Skeletal muscle cell (primary cell): ENCODE data around the gene FABP2.
"Not testable (repeated sequence)": the region's sequence is repeated elsewhere in the genome, so short reads cannot be mapped to it uniquely, and the experiment has no call there.

ENCODE experiments used
- DNase-seq: peaks from one replicate; pipeline ENCODE4 v3.0.0-alpha.2; 2010; ENCODE audit warnings: low read depth
- H3K4me3 ChIP-seq: 2 replicates; pipeline ENCODE4 v1.5.1; 2011; ENCODE audit warnings: low read depth, mild to moderate bottlenecking, control low read depth, low read length, moderate library complexity

The FABP2 gene

DNA sequence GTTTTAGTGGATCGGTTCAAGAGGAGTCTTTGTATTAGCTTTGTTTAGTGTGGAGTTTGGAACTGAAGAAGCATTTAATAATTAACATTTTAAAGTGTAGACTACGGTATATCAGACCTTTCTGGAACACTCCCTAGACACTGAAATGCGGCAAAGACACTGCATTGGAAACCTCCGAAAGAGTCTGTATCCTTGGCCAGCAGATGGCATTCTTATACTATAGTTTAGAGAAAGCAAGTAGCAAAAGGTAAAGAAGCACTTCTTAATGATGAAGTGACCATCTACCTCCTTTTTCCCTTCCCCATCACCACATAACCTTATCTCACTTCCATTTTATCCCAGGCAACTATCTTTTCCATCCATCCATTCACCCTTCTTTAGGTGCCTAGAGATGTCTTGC, 7.6 kb downstream of the FABP2 start:
- no peak overlapping the region for H3K4me3 ChIP-seq
- DNase-seq: no peak

DNA sequence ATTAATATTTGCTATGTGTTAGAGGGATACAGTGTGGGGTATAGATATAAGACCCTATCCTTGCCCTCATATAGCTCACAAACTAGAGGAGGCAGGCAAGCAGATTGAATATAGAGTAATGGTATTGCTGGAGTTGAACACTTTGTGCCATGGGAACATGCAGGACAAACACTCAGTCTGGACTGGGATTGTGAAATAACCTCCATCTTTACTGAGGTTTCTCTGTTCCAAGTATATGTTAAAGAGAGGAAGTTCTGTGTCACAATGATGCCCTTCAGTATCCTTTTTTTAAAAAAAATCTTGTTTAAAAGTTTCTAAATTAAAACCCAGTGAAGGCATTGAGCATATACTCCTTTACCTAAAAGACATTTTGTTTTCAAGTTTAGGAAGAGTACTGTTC, 8.7 kb downstream of the FABP2 start:
- no peak overlapping the region for H3K4me3 ChIP-seq
- peak; percentile 36 for DNase-seq

DNA sequence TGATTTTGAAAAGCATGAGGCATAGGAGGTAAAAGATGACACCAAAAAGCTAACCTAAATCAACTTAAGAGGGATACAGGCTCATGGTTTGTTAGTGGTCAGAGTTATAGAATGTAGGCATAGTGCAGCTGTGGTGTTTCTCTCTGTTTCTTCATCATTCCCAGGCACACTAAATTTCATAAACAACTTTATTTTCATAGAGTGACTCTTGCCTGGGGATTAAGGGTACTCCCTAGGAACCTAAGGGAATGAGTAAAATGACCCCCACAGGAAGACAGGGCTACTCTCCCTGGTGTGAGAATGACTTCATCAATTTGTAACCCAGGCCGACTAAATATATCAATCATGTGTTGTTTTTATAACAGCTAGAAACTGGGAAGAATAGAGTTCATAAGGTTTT, 11.1 kb downstream of the FABP2 start:
- peak; percentile 61 for DNase-seq
- no peak overlapping the region for H3K4me3 ChIP-seq

DNA sequence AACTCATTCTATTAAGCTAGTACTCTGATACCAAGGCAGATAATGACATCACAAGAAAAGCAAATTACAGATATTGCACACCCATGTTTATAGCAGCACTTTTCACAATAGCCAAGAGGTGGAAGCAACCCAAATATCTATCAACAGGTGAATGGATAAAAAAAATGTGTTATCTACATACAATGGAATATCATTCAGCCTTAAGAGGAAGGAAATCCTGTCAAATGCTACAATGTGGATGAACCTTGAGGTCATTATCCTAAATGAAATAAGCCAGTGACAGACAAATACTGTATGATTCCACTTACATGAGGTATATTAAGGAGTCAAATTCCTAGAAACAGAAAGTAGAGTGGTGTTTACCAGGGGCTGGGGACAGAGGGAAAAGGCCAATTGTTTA, 14.3 kb downstream of the FABP2 start:
- no peak for DNase-seq
- H3K4me3 ChIP-seq: no peak overlapping the region

DNA sequence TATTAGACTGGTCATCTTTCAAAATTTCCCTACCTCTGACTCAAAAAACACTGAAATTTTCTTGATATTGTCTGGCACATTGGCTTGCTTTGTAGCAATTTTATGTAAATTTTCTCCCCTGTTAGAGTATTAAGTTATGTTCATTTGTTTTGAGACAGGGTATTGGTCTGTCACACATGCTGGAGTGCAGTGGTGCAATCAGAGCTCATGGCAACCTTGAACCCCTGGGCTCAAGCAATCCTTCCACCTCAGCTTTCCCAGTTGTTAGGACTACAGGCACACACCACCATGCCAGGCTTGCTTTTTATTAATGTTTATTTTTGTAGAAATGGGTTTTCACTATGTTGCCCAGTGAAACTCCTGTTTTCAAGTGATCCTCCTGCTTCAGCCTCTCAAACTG, 17.5 kb downstream of the FABP2 start:
- H3K4me3 ChIP-seq: no peak overlapping the region
- no peak for DNase-seq

DNA sequence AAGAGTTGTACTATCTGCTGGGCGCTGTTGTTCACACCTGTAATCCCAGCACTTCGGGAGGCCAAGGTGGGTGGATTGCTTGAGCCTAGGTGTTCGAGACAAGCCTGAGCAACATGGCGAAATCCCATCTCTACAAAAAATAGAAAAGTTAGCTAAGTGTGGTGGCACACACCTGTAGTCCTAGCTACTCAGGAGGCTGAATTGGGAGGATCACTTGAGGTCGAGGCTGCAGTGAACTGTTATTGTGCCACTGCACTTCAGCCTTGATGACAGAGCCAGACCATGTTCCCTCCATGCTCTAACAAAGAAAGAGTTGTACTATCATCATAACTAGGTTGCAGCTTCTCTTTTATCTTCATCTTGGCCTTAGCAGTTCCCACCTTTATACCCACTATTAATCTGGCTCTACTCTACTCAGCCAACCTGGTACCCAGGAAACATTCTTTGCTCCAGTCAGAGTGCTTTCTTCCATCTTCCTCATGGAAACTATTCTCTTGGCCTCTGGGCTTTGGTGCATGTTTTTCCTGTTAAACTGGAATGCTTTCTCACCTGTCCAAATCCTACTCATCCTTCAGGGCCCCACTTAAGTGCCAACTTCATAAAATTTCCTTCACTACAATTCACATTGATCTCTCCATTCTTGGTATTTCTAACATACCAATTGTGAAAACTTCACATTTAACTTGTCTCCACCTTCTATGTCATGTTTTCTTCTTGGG, 18.2 kb downstream of the FABP2 start:
- DNase-seq: no peak
- H3K4me3 ChIP-seq: no peak overlapping the region

DNA sequence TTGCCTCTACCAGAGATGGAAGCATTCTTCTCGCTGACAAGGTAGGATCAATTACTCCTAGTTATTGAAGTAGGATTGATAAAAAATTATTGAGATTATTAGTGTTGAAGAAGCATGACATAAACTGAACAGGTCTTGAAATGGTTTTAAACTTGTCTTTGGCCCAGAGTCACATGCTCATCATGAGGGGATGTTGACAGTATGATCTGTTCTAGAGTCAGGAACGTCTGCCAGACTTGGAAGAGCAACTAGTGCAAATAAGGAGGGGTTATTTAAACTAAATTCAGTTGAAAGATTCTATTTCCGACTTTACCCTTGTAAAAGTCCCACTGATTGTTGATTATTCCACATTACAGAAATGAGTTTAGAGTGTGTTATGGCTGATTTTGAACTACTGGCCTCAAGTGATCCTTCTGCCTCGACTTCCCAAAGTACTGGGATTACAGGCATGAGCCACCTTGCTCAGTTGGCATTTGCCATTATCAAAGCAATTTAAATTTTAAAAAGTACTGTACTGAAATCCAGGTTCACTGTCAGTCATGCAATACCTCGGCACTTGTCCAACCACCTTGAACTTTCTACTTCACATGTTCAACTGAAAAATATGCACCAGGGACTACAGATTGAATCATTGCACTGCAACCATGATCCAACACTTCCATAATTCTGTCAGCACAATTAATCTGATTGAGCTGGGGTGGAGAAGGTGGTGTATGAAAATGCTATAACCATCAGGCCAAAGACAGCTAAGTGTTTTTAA, 19.7 kb downstream of the FABP2 start:
- DNase-seq: no peak
- no peak overlapping the region for H3K4me3 ChIP-seq

DNA sequence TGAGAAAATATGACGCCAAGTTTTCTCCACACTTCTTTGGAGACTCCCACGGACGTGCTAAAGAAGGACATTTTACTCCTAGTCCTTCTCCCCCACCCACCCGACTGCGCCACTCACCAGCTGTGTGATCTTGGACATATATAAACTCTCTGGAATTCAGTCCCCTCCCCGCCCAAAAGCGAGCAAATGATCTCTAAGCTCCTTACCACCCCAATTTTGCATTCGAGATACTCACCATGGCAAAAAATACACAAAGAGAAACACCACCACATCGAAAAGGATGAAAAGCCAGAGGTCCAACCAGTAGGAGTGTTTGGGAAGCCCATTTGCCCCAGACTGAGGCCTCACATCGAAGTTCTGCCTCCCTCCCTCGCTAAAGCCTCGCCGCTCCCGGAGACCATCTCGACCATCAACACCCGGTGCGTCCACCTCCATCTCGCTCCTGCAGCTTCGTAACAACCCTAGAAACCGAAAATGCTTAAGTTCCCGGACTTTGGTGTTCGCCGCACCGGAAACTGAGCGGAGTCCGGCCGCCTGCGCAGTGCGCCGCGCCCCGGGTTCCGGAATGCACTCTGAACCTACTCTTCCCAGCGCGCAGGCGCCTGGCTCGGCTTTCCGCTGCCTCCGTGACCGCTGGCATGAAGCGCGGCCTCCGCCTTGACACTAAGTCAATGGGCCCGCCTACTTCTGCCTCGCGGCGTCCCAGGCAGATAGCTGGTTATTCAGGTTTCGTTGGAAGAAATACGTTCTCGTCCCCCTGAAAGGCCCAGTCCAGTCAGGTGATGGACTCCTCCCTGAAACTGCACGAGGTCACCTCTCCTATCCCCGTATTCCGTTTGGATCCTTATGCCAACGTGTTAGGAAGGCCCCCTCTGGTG, 21.6 kb downstream of the FABP2 start:
- peak overlapping the region; percentile 79 for H3K4me3 ChIP-seq
- peak; percentile 72 for DNase-seq

DNA sequence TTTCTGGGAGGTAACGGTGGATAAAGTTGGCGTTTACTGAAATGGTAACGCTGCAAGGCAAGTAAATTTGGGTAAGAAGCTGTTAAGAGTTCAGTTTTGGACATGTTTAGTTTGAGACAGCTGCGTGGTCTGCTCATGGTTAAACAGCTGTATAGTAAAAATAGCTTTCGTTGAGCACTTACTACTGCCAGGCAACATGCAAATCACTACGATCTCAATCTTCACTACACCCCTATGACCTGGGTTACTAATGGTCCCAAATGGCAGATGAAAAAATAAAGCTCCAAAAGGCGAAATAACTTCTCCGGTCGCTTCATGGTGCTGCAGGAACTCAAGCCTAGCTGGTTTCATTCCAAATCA, 22.2 kb downstream of the FABP2 start:
- DNase-seq: no peak
- H3K4me3 ChIP-seq: peak overlapping the region; percentile 79

DNA sequence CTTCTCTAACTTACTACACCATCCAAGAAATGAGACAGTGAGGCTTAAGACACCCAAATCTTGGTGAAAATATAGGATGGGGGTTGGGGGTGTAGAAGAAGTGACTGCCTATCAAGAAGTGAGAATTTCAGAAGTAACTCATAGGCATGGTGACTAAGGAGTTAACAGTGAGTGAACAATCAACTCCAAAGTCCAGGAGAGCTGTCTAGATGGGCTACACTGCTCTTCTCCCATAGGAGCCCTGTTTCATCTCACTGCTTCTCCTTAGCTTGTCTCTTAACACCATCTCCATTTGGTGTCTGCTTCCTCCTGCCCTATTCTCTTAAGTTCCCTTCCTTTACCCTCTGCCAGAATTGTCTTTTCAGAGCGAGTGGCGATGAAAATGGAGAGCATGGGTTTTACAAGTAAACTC, 22.7 kb downstream of the FABP2 start:
- no peak for DNase-seq
- H3K4me3 ChIP-seq: peak overlapping the region; percentile 79

DNA sequence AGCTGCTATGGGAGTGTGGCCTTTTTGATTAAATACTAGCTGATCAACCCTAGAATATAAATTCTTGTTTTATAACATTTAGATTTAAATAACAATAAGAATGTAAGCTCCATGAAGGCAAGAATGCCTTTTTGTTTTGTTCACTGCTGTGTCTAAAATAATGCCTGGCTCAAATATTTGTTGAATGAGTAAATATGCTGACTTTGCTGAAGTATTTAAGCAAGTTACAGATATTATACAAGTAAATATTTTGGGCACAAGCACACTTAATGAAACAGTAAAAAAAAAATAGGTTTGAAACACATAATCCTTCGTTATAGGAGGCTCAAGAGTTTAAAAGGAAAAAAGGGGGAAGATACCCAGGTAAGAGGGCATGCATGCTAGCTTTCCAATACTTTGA, 24.1 kb downstream of the FABP2 start:
- peak overlapping the region; percentile 79 for H3K4me3 ChIP-seq
- DNase-seq: no peak

DNA sequence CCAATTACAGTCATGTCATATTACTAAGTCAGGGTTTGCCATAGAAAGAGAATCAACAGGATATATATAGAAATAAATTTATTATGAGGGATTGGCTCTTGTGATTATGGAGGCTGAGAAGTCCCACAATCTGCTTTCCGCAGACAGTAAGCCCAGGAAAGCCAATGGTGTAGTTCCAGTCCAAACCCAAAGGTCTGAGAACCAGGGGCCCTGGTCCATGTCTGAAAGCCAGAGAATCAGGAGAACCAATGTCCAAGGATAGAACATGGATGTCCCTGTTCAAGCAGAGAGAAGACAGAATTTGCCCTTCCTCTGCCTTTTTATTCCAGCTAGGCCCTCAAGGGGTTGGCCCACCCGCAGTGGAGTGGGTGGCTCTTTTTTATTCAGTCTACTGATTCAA, 25.6 kb downstream of the FABP2 start:
- H3K4me3 ChIP-seq: no peak overlapping the region
- no peak for DNase-seq

DNA sequence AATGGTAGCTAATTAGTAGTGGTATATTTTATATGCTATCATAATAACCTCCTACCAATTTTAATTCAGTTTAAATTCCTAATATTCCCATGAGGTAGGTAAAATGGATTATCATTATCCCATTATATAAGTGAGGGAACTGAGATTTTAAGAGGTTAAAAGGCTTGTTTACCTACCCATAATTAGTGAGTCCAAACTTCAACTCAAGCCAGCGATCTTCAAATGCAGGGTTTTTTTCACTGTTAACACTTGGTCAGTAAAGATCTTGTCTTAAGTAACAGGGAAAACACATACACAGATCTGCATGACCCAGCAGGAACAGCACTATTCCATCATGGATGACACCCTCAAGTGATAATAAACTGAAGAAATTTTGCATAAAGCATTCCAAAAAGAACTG, 31.3 kb downstream of the FABP2 start:
- no peak overlapping the region for H3K4me3 ChIP-seq
- no peak for DNase-seq

DNA sequence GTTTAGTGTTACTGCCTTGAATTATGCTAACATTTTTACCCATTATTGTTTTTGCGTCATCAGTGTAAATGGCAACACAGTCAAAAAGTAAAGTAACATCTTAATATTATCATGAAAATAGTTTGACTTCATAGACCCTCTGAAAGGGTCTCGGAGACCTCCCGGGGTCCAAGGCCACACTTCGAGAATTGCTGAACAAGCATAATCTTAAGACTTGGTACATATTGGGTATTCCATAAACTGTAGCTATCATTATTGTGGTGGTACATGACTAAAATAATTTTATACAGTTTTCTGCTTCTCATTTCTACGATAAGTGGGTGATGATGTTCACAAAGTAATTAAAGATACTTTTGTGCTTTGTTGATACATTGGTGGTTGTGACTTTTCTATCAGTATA, 32.6 kb downstream of the FABP2 start:
- DNase-seq: no peak
- no peak overlapping the region for H3K4me3 ChIP-seq

DNA sequence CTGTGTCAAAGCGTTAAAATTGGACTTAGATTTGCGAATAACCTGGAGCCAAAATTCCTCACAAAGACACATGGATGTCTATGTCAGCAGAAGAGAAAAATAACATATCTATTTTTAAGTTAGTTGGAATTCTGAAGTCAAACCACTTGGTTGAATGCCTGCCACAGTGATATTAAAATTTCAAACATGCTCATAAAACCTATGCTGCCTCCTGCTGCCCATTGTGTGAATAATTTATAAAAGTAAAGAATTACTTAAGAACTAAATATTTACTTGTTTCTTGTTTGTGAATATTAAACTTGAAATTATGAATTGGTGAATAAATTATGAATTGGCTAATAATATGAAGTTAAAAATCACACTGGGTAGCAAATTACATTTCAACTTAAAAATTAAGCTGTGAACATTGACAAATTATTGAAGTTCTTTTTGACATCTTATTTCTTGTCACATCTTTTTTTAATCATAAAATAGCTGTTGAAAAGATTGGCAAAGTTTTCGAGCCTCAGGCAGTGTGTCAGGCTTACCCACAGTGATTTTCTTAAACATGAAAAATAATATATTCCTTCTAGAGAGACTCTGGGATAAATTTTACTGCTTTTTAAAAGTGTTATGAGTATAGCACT, 35.4 kb downstream of the FABP2 start:
- peak; percentile 47 for DNase-seq
- H3K4me3 ChIP-seq: no peak overlapping the region

DNA sequence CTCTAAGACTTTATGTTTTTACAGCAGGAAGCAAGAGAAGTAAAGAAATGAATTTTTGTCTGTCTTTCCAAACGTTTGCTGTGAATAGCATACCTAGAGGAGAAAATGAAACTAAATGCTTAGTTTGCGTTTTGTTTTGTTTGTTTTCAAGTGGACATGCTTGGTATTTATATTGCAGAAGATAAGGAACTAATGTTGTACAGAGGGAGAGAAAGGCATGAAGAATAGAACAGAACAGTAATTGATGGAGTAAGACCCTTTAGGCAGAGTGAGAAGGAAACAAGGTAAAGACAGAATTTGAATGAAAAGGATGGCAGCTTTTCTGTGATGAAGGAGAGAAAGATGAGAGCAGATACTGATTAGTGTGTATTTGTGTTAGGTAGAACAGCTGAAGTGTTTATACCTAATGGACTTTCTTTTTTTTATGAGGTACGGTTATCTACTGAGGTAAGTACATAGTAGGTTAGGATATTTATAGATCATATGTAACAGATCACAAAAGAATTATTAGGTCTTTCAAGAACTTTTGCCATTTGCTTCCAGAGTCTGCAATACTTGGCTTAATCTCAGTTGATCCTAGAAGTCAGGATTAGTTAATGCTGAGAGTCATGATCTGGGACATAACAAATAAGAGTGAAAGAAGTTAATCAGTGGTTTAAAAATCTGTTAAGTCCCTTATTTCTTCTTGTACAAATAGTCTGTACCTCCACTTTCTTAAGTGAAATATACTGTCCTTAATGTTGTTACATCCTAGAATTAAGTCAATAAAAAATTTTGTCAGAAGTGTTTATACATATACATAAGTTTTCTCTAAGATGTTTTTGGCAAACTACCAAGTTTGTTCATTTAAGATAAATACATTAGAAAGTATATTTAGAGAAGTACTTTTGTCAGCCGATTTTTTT, 36.8 kb downstream of the FABP2 start:
- no peak overlapping the region for H3K4me3 ChIP-seq
- DNase-seq: no peak

DNA sequence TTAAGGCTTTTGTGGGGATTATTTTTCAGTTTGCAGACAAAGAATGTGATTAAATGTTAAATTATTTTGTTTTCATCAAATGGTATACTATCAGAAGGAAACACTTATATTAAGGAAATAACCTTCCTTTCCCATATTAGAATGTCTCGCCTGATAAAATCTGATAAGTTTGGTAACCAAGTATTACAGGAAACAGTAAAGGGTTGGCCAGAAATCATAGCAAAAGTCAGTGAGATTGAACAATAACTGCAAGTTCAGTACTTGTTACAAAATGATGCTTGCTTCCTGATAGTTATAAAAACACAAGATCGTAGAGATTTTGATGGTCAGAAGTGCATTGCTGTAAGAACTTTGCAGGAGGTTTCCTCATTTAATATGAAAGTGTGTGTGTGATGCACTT, 40.5 kb downstream of the FABP2 start:
- no peak for DNase-seq
- no peak overlapping the region for H3K4me3 ChIP-seq

DNA sequence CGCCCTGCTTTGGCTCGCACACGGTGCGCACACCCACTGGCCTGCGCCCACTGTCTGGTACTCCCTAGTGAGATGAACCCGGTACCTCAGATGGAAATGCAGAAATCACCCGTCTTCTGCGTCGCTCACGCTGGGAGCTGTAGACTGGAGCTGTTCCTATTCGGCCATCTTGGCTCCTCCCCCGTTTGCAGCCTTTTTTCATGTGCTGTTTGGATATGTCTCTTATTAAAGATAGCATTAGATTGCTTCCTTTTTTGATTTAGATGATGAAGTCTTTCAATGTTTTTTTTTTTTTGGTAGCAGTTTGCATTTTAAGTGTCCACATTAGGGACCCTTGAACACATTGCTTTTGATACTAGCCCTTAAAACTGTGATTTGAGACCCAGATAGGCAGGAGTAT, 42.0 kb downstream of the FABP2 start:
- H3K4me3 ChIP-seq, DNase-seq: not testable (repeated sequence)

DNA sequence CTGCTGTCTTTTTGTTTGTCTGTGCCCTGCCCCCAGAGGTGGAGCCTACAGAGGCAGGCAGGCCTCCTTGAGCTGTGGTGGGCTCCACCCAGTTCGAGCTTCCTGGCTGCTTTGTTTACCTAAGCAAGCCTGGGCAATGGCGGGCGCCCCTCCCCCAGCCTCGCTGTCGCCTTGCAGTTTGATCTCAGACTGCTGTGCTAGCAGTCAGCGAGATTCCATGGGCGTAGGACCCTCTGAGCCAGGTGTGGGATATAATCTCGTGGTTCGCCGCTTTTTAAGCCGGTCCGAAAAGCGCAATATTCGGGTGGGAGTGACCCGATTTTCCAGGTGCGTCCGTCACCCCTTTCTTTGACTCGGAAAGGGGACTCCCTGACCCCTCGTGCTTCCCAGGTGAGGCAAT, 42.4 kb downstream of the FABP2 start:
- H3K4me3 ChIP-seq, DNase-seq: not testable (repeated sequence)
